ENCODE measurements around the gene ARMC2.
A peak's percentile ranks its signal among the peaks of the same experiment; 100 is the strongest.

The ARMC2 gene

DNA sequence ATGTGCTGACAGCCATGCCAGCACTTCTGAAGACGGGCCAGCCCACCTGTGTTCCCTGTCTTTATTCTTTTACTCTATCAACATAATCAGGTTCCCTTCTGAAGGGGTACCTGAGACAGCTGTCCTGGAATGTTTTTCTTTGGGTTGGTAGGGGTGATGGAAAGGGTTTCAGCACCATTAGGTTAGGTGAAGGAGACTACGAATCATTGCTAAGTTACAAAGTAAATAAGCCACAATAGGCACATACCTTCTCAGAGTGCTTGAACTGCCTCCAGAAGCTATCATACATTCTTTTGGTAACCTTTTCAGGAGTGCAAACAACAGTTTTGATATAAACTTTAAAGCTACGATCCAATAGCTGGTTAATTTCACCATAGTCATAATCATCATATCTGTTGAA lies 140.1 kb downstream of the ARMC2 start:
- DNase-seq (ENCODE audit: low read depth), result no peak

GRCh38 chr6:108988765-108989164 lies 140.5 kb downstream of the ARMC2 start:
- no peak for DNase-seq (ENCODE audit: low read depth)

- no peak for DNase-seq (ENCODE audit: low read depth)
These were observed 141.5 kb downstream of the ARMC2 start for GRCh38 chr6:108989700-108990099.

- DNase-seq (ENCODE audit: low read depth), result no peak
These were observed 145.7 kb downstream of the ARMC2 start for GRCh38 chr6:108993876-108994275.

DNA sequence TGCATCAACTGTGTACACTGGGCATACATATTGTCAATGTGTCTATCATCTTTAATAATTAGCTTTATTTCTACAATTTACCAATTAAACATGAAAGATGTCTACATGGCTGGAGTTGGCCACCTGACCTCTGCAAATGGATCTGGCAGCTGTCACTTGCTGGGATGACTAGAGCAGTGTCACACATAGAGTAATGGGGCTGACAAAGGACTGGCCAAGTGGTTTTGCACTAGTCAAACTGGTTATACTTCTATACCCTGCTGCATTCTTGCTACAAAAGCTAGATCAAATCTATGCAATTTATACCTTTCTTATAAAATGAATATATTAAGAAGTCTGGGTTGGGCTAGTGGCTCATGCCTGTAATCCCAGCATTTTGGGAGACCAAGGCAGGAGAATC lies 147.1 kb downstream of the ARMC2 start:
- no peak for DNase-seq (ENCODE audit: low read depth)

DNA sequence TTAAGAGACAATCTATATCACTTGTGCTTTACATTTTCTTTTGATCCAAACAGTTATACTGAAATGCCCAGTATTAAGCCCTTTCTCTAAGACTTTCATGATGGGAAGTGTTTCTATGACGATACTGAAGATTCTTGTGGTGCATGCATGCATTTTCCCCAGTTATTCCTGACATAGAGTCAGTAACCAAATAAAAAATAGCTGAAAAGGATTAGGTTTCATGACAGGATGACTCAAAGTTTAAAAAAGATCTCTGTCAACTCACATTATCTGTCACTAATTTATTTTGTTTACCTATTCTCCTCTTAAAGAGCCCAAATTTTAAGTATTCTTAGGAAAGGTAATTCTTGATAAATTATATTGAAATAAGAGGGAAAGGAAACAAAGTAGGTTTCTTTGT lies 148.0 kb downstream of the ARMC2 start:
- no peak for DNase-seq (ENCODE audit: low read depth)

DNA sequence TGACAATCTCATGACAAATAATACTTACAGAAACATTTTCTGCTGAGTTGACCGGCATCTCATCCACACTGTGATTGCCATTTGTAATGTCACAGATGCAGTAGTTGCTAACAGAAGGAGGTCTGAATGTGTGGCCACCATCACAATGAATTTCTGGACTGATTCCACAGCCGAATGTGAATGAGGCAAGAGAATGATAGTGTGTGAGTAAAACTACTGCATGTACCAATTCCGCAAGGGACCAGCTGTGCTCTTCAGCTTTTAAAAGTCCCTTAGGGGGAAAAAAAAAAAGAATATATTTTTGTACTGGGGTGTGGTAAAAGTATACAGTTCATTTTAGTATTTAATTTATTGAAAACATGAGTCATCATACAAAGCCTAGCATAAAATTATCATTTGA lies 150.3 kb downstream of the ARMC2 start:
- no peak for DNase-seq (ENCODE audit: low read depth)

DNA sequence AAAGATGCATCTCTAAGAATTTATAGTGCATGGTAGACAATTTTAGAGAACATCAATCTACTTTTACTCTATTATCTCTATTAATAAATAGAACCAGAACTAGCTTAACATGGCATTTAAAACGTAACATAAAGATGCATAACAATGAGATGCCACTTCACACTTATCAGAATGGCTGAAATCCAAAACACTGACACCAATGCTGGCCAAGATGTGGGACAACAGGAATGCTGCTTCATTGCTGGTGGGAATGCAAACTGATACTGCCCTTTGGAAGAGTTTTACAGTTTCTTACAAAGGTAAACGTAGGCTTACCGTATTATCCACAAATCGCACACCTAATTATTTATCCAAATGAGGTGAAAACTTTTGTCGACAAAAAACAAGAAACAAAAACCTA lies 151.2 kb downstream of the ARMC2 start:
- no peak for DNase-seq (ENCODE audit: low read depth)

DNA sequence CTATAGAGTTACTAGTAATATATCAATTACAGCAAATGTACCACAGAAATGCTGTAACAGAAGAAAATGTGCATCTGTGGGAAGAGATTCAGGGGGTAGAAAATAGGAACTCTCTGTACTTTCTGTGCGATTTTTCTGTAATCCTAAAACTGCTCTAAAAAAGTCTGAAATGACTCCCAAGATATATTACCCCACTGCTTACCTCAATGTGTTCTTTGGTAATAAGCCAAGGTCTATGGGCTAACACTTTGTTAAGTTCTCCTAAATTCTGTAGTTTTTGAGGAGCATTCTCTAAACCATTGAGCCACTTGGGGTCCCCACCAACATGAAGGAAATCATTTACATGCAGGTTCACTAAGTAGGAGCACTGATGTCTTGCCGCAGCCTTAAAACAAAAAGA lies 152.1 kb downstream of the ARMC2 start:
- DNase-seq (ENCODE audit: low read depth), result no peak

DNA sequence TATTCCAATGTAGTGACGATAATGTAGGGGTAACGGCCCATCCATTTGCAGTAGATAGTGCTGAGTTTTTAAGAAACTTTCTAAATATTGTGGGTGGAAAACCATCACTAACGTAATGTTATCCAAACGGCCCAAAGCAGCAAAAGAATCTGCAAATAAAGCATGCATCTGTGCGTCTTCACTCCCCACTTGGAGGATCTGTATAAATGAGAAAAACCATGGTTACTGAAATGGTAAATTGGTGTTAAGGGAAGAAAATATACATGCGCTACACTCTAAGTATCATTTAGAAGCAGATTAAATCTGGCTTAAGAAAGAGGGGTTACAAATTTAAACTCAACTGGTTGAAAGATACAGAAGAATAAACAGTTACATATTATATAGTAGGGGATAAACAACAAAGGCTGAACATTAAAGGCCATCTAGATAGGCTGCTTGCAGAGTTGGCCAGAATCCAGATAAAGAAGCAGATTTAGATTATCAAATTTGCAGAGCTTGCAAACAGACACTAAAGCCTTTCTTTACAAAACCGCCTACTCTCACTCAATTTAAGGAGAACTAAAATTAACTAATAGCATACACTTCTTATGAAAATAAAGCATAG lies 153.2 kb downstream of the ARMC2 start:
- no peak for DNase-seq (ENCODE audit: low read depth)

DNA sequence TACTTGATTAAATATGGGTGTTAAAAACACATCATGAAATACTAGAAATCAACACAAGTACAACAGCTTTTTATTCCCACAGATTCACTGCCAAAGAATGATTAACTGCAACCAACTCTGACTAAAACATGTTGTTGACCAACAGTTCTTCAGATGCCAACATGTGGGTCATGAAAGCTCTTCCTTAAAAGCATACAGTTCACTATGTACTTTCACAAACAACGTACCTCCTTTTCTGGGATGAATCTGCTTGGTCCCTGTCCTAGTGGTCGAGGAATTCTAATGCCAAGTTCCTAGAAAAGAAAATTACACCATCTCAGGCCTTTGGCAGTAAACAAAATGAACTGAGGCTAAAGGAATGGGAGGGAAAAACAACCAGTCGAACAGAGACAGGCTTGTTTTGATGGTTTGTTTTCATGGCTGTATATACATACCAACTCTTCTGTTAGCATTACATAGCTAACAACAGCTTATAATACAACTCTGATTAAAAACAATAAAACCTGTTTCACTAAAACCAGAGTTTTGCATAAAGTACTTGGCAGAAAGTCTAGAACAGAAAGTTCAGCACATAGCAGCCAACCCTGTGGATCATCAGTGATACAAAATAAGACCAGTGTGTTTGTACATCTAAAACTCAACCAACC lies 154.0 kb downstream of the ARMC2 start:
- no peak for DNase-seq (ENCODE audit: low read depth)

- DNase-seq (ENCODE audit: low read depth), result no peak
These were observed 154.7 kb downstream of the ARMC2 start for GRCh38 chr6:109002882-109003281.

DNA sequence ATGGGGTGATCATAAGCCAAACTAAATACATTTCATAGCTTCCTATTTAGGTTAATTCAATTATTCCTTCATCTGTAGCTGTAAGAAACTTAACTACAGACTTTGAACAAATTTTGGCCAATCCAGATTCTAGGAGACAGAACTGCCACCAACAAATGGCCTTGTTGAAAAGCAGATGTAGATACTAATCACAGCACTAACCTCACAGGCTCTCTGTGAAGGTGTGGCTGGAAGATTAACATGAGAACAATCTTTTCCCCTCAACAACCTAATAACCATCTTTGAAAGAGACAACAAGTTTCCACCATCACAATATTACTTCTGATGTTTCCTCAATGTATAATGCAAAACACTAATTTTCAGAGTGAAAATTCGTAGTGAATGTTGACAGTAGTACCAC lies 158.6 kb downstream of the ARMC2 start:
- DNase-seq (ENCODE audit: low read depth), result no peak

DNA sequence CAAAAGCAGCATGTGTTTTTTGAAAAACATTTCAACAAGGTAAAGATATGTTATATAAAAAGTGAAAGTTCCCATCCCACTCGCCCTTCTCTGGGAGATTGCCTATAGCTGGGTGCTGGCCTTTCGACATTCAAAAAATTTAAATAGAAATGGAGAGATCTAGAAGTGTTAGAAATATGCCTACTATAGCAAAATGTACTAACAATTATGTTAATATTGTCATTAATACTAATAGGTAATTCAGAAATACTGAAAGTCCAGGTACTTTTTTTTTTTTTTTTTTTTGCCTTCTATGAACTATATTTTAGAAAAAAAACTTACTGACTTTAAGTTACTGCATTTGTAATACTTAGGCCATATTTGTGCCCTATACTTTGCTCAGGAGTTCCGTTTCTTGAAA lies 159.3 kb downstream of the ARMC2 start:
- DNase-seq (ENCODE audit: low read depth), result no peak

DNA sequence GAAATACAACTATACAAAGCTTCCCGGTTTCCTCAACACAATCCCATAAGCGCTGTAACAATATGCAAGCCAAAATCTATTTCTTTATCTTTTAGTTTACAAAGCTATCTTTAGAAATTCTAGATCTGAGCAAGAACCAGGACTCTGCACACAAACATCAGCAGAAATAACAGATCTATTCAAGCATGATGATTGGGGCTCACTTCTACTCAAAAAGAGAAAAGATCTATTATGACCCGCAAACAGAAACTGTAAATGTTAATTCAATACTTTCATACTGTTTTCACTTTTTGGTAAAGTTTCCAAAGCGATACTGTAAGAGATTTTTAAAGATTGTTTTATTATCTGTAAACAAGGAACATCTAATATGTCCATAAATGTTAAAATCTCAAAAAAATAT lies 159.8 kb downstream of the ARMC2 start:
- DNase-seq (ENCODE audit: low read depth), result no peak

GRCh38 chr6:109008537-109009235 lies 160.5 kb downstream of the ARMC2 start:
- DNase-seq (ENCODE audit: low read depth), result no peak

GRCh38 chr6:109009236-109009961 lies 161.2 kb downstream of the ARMC2 start:
- peak; percentile 86 for DNase-seq (ENCODE audit: low read depth)

- DNase-seq (ENCODE audit: low read depth), result no peak
These were observed 161.9 kb downstream of the ARMC2 start for GRCh38 chr6:109009962-109010704.

DNA sequence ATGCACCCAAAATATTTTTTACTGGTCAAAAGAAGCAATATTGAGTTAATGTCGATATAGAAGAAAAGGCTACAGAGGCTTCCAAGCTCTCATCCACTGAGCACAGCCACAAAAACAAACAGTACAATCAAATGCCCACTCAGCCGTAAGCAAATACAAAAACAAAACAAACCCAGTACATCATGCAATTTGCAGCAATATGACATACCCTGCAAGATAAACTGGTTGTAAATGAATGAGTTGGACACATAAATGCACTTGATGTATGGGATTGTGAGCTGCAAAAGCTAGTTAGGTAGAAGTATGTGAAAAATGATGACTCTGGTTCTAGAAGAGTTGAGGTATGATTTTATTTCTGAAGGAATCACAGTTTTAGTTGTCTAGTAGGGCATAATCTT lies 162.5 kb downstream of the ARMC2 start:
- no peak for DNase-seq (ENCODE audit: low read depth)

DNA sequence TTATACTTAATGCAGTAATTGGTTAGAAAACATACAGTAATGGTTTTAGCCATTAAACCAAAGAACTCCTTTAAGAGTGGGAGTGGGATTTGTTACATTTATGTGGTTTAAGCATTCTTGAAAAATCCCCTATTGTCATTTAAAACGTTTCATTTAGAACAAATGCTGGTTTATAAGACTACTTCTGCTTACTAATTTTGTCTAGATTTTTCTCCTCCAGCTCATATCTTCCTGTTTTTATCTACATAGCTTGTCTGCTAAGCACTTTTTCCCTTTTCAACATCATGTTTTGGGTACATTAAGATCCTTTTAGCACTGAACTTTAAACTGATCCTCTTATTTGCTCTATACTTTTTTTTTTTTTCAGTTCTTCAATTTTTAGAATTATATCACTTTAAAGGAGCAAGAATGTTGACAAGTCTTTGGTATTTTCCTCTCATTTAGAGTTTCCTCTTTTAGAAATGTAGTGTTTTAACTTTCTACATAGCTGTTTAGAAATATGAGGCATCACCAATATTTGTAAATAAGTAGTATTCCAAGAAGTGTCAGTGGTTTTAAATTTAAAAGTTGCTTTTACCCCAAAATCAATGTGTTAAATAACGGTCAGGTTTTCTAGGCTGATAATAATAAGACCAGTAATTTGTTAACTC lies 165.6 kb downstream of the ARMC2 start:
- DNase-seq (ENCODE audit: low read depth), result no peak

GRCh38 chr6:109014606-109015005 lies 166.4 kb downstream of the ARMC2 start:
- no peak for DNase-seq (ENCODE audit: low read depth)

- no peak for DNase-seq (ENCODE audit: low read depth)
These were observed 167.0 kb downstream of the ARMC2 start for GRCh38 chr6:109015176-109015575.

Measured in stimulated activated CD8-positive, alpha-beta memory T cell treated with anti-CD3 and anti-CD28 coated beads, Interleukin-12 subunit alpha, Interleukin-12 subunit beta, amount 100 ng/mL, for 4 hours (primary cell).